Activated effector memory CD4-positive, alpha-beta T cell treated with Interleukin-2 at 50 U/mL for 16 hours (primary cell): ENCODE measurements around the gene RALGPS1.

Source experiments
- DNase-seq: peaks from one replicate; pipeline ENCODE4 v3.0.0-alpha.2; 2020

Gene RALGPS1

GRCh38 chr9:127081250-127082185 is 166.9 kb downstream of the RALGPS1 start:
- DNase-seq: no peak

DNA sequence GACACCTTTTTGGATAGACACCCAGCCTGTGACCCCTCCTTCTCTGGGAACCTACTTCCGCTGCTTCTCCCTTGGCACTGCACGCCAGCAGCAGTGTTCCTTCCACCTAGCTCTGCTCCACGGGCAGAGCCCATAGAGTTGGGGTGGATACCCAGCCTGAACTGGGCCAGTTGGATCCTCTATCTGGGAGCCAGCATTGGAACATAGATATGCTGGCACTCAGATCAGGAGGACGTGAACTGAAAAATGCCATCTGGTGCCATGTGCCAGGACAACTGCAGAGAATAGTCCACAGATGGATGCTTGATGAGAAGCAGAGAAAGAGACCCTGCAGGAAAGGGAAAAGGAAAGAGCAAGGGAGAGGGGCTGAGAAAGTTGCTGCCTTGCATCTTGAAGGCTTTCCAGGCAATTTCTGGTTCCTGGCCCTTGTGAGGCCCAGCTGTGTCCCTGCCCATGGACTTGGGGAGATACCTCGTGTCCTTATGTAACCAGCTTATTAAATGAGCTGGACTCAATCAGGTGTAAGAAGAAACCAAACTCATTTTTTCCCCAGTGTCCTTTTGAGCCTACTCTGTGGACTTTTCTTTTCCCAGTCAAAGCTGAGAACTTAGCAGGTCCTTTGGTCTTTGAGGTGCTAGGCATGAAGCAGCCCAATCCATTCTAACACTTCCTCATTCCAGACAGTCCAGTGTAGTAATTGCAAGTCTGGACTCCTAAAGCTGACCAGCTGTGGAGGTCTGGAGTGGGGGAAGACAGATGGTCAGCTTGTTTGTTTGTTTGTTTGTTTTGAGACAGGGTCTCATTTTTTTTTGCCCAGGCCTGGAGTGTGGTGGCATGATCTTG is 168.8 kb downstream of the RALGPS1 start:
- no peak for DNase-seq

DNA sequence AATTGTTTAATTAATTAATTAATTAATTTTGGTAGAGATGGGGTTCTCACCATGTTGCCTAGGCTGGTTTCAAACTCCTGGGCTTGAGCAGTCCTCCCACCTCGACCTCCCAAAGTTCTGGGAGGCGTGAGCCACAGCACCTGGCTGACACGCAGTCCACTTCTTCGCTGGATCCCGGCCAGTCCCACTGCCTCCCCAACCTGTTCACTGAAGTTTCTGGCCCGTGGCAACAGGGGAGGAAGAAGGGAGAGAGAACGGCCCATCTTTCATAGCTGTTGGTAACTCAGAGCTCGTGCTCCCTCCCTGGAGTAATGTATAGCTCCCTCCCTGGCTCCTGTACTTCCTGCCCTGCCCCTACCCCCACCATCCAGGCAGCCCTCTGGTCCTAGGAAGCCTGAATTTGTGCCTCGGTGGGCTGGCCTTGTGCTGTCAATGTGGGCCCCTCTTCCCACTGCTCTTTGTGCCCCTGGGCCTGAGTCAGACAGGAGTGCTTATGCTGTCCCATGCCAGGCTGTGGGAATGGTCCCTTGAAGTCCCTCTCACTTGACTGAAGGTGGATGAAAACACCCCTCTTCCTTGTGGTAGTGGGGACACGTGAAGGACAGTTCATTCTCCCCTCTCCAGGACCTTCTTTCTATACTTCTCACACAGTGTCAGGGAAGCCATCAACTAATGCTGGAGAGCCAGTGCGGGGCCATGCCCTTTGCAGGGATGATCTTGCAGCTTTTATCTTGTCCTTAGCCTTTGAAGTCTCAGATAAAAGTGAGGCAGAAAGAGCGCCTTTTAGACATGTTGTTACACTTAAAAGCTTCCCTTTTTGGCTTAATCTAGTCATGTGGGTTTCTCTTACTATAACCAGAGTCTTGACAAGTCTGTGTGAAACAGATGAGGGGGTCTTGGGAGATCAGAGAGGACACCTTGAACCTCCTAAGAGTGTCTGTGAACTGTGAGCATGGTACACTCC is 169.8 kb downstream of the RALGPS1 start:
- no peak for DNase-seq

- no peak for DNase-seq
These were observed 170.6 kb downstream of the RALGPS1 start for GRCh38 chr9:127085186-127085585.

DNA sequence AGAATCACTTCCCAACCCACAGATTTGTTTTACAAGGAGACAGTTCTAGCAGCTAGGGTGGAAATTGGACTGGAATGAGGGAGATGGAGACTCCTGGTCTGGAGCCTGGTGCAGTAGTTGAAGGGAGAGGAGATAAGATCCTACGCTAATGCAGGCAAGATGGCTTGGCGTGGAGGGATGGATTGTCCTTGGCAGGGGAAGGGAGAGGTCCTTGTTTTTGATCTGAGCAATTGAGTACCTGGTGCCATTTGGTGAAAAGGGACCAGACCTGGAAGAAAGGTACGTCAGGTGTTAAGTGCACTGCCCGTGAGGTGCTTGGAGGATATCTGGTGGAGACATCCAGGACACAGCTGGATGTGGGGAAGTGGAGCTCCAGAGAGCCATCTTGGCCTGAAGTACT is 172.2 kb downstream of the RALGPS1 start:
- DNase-seq: no peak

DNA sequence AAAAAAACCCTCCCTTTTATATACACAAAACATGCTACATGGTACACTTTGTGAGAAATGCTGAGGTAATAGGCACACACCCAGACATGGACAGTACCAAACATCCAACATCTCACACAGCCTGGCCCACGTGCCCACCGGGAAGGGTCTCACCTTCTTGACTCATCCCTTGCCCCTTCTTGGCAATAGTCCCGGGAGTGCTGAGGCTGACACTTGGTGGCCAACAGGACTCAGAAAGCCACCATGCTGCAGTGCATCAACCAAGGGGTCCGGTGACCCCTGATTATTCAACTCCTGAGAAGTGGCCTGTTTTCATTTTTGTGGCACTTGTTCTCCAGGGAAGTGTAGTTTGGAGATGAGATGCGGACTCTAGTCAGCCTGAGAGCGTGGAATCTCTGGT is 172.8 kb downstream of the RALGPS1 start:
- DNase-seq: no peak

GRCh38 chr9:127087836-127088235 is 173.3 kb downstream of the RALGPS1 start:
- DNase-seq: no peak

DNA sequence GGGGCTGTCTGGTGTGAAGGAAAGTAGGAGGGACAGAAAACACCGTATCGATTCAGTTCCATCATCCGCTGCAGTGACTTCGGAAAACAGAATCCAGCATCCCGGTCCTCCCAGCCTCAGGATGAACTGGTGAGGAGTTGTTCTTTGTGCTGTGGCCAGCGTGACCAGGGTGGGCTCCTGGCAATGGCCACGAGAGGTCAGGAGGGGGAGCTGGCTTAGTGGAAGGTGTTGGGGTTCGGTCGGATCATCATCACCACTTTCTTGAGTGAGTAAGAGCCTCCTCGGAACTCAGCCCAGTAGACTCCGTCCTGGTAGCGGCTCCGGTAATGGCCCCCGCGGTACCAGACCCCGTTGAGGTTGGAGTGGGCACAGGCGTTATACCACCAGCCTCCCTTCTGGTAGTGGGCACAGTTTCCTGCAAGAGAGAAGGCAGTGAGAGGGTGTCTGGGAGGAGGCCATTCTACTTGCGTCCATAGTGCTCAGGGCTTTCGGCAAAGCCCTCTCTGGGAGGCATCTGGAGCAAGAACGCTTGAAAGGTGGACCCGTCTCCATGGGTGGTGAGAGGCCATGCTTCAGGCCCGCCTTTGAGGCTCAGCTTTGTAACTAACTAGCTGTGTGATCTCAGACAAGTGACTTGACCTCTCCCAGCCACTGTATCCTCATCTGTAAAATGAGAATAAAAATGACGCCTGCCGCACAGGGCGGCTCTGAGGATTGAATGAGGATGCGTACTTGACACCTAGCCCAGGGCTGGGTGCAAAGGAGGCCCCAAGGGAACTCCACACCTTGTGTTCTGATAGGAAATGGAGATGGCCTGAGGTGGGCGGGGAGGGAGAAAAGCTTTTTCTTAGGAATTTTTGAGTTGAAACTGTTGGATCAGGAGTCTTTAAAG is 174.4 kb downstream of the RALGPS1 start:
- DNase-seq: no peak

DNA sequence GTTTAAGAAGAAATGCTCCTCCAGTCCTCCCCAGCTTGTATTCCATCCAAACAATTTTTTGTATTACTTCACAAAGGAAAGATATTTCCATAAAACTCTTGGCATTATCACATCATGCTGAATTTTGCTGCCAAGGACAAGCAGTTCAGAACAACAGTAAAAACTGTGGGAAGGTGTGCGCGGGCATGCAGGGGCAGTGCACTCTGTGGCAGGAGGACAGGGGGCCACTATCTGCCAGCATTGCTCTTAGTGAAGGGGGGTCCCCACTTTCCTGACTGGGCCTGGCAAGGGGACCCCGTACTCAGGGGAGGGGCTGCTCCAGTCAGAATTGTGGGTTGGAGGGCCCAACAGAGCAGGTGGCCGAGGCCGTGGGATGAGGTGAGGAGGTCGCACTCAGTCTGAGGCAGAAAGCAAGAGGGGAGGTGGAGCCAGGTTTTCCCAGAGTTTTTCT is 175.1 kb downstream of the RALGPS1 start:
- DNase-seq: no peak

DNA sequence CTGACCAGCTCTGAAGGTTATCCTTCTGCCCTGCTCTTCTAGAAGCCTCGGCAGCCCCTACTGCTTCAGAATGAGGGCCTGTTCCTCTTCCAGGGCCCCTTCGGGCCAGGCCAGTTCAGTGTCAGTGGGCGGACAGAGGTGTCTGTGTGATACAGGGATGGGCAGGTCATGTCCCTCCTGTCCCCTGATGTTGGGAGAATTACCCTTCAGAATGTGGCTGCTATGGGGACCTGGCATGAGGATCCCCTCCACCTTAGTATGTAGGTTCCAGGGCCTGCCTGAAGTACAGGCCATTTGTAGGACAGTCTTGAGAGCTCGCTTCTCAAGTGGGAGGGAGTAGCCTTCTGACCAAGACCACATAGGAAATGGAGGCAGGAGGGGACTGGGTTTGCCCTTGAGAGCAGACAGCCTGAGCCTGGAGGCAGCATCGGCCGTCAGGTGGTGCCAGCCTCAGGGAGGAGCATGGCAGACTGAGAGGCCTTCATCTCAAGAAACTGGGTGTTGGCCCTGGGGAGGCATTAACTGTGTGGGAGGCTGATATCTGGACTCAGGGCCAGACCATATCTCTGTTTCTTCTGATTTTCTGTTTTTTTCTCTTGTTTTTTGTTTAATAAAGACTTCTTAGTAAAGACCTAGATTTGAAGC is 175.9 kb downstream of the RALGPS1 start:
- DNase-seq: no peak

DNA sequence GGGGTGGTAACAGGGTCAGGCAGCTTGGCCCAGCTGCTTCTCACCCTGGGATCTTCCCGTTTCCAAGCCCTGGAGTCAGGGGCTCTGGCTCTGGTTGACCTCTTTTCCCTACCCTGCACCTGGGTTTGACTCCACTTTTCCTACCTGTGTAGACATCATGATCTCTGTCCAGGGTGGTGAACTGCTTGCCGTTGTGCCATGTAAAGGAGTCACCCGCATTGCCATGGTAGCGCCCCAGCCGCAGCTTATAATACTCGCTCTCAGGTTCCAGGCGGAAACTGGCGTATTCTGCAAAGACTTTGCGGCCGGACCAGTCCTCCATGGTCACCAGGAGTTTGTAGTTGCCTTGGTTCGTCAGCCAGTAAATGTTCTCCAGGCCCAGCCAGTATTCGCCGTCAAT is 176.9 kb downstream of the RALGPS1 start:
- no peak for DNase-seq

GRCh38 chr9:127092041-127092608 is 177.5 kb downstream of the RALGPS1 start:
- DNase-seq: no peak

- DNase-seq: no peak
These were observed 178.9 kb downstream of the RALGPS1 start for GRCh38 chr9:127093319-127094020.

DNA sequence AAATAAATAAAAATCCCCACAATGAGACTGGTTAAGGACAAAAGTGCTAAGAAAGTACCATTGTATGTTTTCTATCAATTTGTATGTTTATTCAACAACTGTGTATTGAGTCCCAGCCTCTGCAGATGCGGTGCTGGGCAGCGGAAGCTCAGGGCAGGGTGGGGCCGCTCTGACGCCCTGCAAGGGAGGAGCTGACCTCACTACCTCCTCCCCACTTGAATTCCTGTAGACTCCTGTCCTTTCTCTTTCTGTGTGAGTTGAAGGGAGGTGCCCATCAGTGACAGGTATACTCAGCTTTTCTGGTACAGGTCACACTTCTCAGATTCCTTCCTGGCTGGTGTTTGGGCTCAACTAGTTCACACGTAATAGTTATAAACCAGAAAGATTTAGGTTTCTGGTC is 180.8 kb downstream of the RALGPS1 start:
- no peak for DNase-seq

DNA sequence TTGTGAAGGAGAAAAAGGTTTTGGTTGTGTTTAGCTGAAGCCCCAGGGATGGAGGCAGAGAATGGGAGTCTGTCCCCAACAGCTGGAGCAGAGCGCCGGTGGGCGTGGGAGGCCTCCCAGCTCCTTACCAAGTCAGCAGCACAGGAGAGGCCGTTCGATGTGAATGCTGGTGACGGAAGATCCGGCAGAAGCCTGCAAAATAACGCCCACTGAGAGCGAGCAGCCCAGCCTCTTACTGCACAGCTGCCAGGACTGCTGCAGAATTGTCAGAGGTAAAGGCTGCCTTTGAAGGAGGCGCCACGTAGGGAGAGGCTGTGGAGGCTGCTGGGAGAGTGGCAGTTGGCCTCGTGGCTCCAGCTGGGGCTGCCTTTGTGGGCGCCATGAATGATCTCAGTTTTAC is 181.6 kb downstream of the RALGPS1 start:
- no peak for DNase-seq

DNA sequence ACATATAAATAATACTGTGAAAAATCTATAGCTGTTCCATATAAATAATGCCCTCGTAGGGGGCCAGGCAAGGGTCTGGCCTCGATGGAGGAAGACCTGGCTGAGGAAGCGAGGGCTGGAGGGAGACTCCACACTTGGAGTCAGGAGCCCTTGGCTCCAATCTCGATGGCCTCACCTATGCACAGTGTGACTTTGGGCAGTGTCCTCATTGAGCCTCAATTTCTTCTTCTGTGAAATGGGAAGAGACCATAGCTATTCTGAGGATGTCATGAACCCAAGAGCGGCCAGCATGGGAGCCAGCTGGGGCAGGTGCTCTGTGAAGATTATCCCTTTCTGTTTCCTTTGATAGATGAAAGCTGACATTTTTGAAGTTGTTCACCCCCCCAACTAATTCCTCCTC is 183.1 kb downstream of the RALGPS1 start:
- DNase-seq: no peak

DNA sequence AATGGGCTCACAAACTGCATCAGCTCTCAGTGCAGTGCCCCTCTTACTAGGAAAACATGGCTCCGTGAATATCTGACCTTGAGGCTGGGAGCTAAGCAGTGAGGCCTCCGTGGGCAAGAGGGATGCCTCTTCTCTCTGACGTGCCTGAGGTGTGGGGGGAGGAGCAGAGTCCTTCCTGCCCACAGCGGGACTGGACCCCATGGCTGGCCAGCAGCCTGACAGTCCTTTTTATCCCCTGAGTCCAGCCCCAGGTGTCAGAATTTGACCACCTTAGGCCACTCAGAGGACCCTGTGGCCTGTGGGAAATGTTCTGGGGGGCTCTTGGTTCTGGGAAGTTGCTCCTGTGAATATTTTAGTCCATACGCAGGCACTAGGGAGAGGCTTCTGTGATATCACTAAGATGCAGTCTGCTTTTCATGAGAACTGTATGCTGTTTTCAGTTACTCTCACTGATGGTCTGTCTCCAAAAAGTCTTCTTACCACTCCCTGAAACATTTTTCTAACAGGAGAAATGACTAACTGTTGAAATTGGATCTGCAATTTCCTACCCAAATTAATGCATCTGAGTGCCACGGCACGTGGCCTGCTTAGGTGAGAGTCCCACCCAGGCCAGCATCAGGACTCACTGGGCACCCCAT is 184.5 kb downstream of the RALGPS1 start:
- no peak for DNase-seq

DNA sequence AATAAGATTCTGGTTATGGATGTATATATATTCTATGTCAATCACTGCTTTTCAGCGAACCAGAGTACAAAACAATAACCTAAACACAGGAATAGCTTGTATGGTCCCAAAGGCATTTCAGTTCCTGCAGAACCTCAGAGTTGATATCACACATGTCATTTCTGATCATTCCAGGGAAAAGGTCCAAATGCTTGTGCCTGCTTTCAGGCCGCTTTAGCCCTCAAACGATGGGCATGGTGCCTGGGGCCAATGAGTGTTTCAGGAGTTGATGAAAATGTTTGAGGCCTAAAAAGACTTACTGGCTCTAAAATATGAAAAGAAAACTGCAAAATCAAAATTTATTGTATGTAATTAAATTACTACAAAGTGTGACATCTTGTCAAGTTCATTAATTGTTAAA is 185.1 kb downstream of the RALGPS1 start:
- no peak for DNase-seq

DNA sequence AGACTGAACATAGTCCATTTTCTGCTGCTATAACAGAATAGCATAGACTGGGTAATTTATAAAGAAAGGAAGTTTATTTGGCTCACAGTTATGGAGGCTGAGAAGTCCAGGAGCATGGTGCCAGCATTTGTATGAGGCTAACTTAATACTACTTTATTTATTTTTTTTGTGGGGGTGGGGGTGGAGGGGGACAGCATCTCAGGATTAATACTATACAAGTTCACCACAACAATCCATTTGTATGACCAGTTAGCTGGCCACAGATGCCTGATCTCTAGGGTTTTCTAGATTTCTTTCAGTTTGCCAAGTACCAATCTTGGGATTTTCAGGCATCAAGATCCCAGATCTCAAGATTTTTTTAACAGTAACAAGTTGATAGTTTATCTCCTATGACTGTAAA is 187.6 kb downstream of the RALGPS1 start:
- DNase-seq: no peak

GRCh38 chr9:127102788-127103187 is 188.2 kb downstream of the RALGPS1 start:
- no peak for DNase-seq
